Activated T-cell treated with anti-CD3 and anti-CD28 coated beads for 1 hour (primary cell): ENCODE measurements around the gene KRT9.
"Not testable (repeated sequence)": the region's sequence is repeated elsewhere in the genome, so short reads cannot be mapped to it uniquely, and the experiment has no call there.

ENCODE experiments used
- DNase-seq: peaks from one replicate; pipeline ENCODE4 v3.0.0-alpha.2; 2020; ENCODE audit warnings: low read depth

KRT9 gene

GRCh38 chr17:41571561-41572434 lies at the start of gene KRT9:
KRT9 (minus strand) TSS chr17:41572059; CDS start chr17:41571992, 67 bp downstream.
- no peak for DNase-seq

- not testable (repeated sequence) for DNase-seq
These were observed 49.6 kb upstream of the KRT9 start for GRCh38 chr17:41621435-41621817.

DNA sequence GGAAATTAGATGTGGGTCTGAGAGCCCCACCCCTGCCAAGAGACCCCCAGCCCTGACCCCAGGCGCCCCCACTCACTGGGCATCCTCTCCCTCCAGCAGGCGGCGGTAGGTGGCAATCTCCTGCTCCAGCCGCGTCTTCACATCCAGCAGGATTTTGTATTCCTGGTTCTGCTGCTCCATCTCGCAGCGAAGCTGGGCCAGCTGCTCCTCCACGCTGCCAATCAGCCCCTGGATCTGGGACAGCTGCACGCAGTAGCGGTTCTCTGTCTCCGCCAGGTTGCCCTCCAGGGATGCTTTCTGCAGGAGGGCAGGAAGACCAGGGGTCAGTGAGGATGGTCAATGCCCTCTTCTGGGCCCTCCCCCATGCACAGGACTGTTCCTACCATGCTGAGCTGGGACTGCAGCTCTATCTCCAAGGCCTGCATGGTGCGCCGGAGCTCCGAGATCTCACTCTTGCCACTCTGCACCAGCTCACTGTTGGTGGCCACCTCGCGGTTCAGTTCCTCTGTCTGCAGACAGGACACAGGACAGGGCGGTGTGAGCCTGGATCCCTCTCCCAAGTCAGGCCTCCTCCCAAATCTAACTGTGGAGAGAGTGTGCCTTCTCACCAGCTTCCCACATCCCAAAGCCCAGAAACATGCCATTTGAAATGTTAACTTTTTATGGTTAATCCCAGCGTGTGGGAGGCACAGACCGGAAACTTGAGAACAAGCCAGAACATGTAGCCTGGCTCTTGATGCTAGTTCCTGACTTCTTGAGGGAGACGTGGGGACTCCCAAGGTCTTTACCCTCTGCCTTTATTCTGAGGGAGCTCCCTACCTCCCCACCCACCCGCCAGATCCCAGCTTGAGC lies 49.0 kb upstream of the KRT9 start:
- DNase-seq = no peak

GRCh38 chr17:41619927-41620582 lies 48.2 kb upstream of the KRT9 start:
- not testable (repeated sequence) for DNase-seq

GRCh38 chr17:41619036-41619926 lies 47.4 kb upstream of the KRT9 start:
- no peak for DNase-seq

- DNase-seq = no peak
These were observed 46.6 kb upstream of the KRT9 start for GRCh38 chr17:41618341-41619035.

DNA sequence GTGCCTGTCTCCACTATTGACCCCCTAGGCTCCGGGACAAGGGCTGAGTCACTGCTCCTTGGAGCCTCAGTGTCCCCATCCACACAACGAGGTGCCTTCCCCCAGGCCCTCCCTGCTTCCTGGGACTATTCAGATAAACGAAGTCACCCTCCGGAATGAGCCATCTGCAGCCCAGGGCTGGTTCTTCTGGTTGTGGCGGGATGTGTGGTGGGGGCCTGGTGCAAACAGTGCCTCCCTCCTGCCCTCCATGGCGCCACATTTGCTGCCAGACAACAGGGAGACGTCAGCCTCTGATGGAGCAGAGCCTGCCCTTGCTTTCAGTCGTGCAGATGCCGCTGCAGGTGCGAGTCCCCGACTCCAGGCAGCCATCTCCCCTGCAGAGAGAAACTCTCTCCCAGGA lies 45.8 kb upstream of the KRT9 start:
- no peak for DNase-seq

GRCh38 chr17:41617136-41617535 lies 45.3 kb upstream of the KRT9 start:
- DNase-seq = no peak

GRCh38 chr17:41616486-41616885 lies 44.6 kb upstream of the KRT9 start:
- not testable (repeated sequence) for DNase-seq

DNA sequence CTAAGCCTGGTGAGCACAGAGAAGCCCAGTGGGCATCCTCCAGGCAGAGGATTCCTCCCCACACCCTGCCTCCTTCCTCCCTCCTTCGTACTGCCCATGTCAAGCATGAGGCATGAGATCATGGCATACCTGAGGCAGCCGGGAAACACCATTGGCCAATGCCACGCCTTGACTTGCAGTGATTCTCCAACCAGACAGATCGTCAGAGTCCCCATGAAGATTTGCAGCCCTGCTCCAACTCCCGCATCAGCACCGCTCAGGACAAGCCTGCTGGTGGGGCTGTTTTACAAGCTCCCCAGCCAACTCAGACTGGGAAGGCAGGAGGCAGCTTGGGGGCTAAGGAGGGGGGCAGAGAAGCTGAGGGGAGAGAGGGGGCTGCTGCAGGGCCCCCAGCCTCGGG lies 43.6 kb upstream of the KRT9 start:
- no peak for DNase-seq

DNA sequence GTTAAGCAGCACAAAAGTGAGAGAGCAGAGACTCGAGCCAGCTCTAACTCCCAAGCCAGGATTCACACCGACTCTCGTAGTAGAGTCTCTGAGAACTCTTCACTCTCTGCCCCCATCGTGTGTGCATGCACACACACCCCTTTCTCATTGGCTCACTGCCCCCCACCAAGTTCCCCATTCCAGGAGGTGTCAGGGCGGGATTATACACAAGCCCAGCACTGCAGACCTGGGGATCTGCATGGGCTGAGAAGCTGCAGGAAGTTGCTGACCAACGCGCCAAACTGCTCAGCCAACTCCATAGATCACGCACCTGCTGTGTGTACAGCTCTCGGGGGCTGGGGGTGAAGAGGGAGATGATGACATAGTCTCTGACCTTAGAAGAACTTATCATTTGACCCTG lies 42.9 kb upstream of the KRT9 start:
- not testable (repeated sequence) for DNase-seq

DNA sequence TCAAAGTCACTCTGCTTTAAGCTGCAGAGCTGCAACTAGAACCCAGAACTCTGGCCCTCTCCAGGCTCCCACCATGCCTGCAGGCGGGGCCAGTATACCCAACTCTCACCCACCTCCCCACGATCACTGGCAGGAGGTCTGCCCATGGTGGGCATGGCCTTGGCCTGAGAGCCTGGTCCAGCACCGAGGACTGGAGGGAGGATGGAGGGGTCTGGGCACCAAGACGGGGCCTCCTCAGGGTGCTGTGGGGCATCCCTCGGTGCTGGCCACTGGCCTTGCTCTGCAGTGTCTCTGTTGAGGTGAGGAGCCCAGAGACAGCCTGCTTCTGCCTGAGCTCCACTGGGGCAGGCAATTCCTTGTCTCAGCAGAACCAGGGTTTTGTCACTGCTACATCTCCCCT lies 42.2 kb upstream of the KRT9 start:
- DNase-seq = no peak

DNA sequence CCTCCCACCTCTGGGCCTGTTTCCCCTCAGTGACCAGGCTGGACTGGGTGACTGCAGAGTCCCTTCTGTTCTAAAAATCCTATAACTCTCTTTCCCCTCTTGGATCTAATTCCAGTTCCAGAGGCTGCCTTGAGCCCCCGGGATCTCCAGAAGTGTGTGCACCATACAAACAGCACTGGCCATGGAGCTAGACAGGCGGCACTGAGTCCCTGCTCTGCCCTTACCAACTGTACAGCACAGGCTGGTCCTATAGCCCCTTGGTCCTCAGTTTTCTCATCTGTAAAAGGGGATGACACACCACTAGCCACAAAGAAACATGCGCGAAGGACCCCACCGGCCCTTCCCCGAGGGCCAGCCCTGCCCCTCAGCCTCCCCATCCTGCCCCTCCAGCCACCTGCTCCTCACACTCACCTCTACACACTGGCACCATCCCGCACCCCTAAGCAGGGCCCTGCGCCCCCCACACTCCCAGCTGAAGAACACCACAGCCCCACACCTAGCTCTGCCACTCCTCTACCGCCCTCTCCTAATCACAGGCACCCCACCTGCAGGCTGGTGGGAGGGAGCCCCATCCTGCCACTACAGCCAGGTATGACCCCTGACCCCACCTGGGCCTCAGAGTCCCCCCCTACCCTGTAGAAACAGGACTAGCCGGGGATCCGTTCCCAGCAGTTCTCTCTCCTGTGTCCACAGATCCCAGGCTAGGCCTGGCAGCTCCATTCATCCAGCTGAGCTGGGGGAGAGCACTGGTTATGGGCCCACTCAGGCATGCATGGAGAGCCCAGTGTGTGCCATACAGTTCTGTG lies 41.6 kb upstream of the KRT9 start:
- DNase-seq = no peak

DNA sequence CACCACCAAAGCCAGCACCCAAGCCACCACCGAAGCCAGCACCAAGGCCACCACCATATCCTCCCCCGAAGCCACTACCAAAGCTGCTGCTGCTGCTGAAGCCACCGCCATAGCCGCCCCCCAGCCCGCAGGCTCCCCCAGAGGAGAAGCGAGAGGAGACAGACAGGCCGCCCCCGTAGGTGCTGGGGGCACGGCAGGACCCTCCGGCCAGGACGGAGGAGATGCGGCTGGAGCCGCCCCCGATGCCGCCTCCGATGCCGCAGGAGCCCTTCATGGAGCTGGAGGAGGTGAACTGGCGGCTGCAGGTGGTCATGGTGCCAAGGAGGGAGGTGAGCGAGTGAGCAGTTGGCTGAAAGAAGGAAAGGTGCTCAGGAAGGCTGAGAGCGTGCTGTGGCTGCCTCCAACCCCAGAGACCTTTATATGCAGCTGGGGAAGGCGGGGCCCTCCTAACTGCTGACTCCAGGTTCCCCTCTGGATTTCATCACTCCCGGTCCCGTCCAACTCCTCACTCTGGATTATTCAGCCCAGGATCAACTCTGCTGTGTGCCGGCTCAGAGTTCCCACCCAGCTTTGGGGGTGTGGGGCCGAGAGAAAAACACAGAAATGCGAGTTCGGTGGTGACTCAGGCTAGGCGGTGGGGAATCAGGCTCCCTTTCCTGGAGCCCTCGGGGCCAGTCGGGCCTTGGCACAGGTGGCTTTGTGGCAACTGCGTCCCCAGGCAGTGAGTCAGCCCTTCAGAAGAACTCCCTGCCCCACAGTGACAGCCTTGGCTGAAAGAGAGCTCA lies 40.7 kb upstream of the KRT9 start, which contains the start of gene KRT16:
TSS of gene KRT16 (minus strand) at position 392 of the 785 bp plus-strand sequence. CDS start at position 313, 79 bp downstream.
- not testable (repeated sequence) for DNase-seq

GRCh38 chr17:41610965-41611640 lies 39.2 kb upstream of the KRT9 start:
- no peak for DNase-seq

- DNase-seq = not testable (repeated sequence)
These were observed 38.2 kb upstream of the KRT9 start for GRCh38 chr17:41610061-41610517.

GRCh38 chr17:41606930-41607329 lies 35.1 kb upstream of the KRT9 start:
- DNase-seq = not testable (repeated sequence)

DNA sequence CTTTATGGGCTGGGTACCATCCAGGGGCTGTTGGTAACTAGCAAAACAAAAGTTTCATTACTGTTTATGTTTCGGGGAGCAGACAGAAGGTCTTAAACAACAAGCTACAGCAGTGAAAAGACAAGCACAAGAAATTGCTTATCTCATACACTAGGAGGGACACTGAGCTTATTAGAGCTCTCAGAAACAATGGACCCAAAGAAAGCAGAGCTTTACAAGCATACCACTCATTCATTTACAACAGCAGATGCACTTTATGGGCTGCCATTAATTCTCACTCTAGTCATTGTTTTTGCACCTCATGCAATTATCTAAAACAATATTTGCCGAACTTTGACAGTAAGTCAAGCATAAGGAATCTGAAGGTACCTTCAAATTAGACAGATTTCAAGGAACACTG lies 30.7 kb upstream of the KRT9 start:
- DNase-seq = no peak
